Left hindlimb (tissue), 1 donor: Measurements from ENCODE around the gene SMARCA4.

Experiments used
- DNase-seq: peaks from one replicate; pipeline ENCODE4 v3.0.0-alpha.2; 2018

Gene SMARCA4

DNA sequence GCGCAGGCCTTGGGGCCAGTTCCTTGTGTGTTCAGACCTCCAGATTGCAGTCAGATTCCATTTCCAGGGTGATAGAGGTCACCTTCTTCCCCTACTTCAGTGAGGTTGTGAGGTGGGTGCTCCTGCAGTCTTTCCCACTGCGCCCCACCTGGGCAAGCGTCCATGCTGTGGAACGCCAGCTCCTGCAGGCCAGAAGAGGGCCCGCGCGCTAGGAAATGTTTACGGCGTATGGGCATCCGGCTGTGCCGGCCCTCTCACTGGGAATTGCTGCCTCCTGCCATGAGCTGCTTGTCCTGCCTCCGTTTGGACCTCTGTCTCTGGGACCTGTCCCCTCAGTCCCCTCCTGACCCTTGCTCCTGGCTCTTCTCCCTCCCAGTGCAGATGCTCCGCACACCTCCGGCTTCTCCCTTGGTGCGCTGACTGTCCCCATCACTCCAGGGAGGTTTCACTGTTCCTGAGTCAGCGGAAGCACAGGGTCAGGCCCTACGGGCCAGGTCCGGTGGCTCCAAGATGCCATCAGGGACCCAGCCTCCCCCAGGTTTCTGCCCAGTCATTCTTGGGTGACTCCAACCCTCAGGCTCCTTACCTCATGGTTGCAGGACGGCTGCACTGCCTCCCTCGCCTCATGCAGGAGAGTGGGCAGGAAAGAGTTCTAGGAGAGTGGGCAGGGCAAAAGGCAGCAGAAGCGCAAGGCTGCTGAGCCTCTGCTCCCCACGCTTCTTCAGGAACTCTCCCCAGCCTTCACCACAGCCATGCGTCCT lies 56.6 kb downstream of the SMARCA4 start:
- DNase-seq = no peak

DNA sequence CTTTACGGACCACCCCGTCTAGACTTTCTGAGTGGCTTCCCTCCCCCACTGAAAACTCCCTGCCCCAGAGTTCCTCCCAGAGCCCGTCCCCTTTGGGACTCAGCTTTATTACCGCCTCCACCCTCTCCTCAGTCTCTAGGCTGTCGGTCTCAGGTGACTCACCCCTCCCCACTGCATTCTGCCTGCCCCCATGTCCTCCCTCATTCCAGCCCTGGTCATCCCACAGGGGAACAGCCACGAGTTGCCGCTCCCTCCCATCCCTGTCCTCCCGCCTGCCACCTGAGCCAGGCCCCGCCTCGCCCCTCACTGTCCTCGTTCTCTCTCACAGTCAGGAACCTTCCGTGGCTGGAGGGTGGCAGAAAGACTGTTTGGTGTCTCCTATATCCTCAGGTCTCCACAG lies 57.3 kb downstream of the SMARCA4 start:
- no peak for DNase-seq

DNA sequence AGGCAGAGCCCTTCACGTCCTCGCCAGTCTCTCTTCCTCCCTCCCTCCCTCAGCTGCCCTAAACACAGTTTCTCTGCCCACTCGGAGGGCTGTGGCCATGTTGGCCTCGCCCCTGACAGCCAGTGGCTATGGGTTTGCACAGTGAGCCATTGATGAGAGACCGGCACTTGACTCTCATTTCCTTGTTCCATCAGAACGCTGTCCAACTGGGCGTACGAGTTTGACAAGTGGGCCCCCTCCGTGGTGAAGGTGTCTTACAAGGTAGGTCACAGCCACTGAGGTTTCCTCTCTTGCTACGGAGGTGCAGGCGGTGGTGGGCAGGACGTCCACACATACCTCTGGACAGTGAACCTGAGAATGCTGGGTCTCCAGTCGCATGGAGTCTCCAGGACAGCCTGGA lies 57.9 kb downstream of the SMARCA4 start:
- no peak for DNase-seq

DNA sequence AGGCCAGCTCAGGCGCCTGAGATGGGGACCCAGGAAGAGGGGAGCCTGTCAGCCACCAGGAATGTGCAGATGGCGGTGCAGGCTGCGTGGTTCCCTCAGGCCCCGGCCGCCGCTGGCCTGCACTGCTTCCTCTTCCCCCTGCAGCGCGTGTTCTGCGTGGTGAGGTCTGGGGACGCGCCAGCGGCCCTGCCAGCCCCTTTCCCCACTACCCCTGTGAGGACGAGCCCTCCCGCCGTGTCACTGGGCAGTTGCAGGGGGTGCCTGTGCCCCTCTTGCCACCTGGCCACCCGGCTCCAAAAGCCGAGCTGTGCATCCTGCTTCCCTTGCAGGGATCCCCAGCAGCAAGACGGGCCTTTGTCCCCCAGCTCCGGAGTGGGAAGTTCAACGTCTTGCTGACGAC lies 58.4 kb downstream of the SMARCA4 start:
- DNase-seq = no peak

DNA sequence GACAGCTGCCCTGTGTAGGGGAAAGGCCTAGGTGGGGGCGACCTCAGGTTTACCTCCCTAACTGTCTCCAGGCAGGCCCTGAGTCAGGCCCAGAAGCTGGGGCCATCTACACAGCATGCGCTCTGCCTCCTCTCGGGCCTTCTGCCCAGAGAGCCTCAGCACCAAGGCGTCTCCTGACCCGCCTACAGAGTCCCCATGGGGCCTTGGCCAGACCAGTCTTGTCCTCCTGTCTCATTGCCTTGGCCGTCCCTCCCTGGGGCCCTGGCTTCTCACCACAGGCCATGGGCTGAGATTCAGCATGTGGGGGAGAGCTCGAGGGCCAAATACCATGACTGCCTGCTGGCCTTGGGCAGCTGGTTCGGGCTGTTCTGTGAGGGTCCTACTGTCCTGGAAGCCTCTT lies 59.0 kb downstream of the SMARCA4 start:
- no peak for DNase-seq

DNA sequence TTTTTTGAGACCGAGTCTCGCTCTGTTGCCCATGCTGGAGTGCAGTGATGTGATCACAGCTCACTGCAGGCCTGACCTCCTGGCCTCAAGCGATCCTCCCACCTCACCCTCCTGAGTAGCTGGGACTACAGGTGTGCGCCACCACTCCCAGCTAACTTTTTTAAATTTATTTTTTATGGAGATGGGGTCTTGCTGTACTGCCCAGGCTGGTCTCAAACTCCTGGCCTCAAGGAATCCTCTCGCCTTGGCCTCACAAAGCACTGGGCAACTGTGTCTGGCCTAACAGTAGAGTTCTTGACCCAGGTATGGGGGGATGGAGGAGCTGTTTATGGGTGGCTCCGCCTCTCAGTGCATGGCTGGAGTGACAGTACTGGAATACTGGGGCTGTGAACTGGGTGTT lies 59.6 kb downstream of the SMARCA4 start:
- DNase-seq = no peak

DNA sequence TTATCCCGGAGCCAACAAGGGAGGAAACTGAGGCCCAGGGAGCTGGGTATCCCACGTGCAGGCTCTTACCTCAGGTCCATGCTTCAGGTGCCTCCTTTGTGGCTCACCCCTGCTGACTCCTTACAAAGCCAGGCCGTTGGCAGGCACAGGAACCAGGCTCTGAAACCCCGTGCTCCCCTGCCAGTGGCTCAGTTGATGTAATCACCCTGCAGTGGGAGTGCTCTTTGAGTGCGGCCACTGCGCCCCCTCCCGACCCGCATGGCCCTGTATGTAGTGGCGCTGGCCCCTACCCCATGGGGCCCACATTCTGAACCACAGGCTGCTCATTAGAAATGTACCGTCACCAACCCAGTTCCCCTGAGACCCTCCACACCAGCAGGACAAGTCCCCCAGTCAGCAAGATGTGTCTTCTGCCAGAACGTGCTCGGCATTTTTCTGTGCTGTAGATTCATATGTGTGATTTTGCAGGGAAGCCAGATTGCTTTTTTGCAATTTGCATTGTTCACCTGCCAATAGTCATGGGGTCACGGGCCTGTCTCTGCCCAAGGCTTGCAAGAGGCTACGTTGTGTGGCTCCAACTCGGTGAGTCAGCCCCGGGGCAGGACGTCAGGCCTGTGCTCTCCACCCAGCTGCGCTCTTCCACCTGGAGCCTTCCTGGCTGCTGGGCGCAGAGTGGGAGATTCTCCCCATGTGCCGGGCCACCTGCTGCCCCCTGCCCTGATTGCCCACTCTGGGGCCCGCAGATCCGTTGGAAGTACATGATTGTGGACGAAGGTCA lies 60.3 kb downstream of the SMARCA4 start:
- DNase-seq = no peak

DNA sequence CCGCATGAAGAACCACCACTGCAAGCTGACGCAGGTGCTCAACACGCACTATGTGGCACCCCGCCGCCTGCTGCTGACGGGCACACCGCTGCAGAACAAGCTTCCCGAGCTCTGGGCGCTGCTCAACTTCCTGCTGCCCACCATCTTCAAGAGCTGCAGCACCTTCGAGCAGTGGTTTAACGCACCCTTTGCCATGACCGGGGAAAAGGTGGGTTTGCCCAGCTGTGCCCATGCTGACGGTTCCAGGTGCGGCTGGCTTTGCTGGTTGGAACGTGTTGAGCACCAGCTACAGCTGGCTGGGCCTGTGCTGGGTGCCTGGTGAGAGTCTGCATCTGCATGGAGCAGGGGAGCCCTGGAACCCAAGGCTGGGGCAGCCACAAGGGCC lies 60.9 kb downstream of the SMARCA4 start:
- no peak for DNase-seq

DNA sequence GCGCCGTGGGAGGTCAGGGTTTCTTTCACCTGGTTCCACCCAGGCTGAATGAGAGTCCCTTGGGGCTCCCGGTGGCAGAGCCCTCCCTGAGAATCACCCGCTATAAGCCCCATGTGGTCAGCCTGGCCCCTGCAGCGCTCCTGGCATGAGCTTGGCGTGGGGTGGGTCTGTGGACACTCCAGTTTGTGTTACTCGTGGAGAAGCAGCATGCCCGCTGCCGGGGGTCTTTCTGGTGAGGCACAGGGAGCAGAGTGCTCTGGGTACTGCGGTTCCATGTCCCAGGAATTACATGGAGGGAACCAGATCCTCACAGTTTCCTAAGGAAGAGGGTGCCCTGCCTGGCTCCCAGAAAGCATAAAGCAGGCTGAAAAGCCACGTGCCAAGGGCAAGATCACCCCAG lies 62.2 kb downstream of the SMARCA4 start:
- no peak for DNase-seq

DNA sequence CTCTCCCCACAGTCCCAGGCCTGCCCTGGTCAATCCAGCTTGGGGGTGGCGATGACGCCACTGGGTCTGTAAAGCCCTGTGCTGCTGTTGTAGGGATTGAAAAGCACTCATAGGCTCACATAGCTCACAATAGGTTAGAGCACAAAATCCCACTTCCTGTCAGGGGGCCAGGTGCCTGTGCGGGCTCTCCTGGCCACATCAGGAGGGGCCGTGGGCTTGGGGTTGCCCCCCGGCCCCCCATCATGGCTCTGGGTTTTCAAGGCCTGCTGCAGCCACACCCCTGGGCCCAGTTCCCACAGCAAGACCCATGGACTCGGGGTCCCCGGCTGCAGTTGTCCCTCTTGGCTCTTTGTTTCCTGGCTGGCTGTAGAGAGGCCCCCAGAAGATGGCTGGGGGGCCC lies 62.9 kb downstream of the SMARCA4 start:
- no peak for DNase-seq

DNA sequence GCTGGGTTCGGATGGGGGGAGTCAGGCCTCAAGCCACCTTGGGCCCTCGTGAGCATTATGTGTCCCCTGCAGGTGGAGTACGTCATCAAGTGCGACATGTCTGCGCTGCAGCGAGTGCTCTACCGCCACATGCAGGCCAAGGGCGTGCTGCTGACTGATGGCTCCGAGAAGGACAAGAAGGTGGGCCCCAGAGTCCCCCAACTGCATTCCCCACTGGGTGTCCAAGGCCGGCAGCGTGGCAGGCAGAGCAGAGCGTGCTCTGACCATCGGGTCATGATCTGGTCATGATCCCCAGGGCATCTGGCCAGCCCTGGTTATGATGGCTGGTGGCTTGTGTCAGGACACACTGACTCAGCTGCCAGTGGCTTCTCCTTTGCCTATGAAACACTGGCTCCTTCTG lies 63.4 kb downstream of the SMARCA4 start:
- no peak for DNase-seq

DNA sequence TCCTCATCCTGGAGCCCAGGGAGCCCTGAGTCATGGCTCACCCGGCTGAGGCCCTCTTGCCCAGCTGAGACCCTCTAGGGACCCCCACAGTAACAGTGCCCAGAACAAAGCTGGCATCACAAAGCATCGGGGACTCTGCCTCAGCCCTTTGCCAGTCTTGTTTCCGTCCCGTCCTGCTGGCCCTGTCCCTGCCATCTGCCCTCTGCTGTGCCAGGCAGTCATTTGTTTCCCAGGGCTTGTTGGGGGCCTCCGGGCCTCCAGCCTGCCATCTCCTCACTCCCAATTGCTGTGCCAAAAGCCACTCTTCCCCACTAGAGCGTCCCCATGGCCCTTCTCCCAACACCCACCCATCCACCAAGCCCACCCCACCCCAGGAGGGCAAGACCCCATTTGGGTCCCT lies 64.2 kb downstream of the SMARCA4 start:
- no peak for DNase-seq

DNA sequence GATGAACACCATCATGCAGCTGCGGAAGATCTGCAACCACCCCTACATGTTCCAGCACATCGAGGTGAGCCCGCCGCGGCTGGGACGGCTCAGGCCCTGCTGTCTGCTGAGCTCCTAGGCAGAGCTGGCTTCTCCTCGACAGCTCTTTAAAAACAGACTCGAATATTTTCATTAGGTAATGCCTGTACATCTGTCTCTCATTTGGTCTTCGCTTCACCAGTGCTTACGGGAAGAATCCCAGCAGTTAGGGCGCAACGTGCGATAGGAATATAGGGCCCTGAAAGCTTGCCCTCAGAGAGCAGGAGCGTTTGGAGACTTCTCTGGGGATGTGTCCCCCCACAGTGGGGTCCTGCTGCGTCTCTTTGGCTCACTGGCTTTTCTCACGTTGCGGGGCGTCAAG lies 64.6 kb downstream of the SMARCA4 start:
- DNase-seq = no peak

DNA sequence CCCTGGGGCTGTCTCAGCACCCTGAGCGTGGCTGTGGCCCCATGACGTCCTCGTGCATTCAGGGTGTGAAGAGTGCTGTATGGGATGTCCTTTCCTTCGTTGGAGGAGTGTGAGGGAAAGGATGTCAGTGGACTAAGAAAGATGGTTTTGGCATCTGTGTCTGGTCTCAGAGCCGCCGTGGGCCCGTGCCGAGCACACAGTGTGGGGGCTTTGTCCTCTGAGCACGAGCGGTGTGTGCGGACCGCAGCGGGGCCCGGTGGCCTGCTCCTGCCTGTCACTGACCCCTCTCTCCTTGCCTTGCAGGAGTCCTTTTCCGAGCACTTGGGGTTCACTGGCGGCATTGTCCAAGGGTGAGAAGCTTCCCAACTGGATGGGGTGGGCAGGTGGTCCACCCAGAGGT lies 65.2 kb downstream of the SMARCA4 start:
- DNase-seq = no peak

DNA sequence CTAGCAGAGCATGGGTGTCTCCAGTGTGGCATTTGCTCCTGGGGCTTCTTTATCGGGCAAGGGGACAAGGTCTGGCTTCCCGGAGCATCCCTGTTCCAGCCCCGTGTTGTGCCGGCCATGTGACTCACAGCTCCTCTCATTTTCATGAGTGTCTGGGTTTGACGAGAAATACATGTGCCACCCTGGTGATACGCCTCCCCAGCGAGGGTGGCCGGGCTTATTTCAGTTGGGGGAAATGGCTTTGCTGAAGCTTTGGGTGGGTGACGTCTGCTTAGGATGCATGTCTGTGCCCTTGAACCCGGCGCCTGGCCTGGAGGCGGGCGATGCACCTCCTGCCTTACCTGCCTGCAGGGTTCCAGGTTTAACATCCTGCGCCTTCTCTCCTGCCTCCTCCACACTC lies 66.6 kb downstream of the SMARCA4 start:
- no peak for DNase-seq

DNA sequence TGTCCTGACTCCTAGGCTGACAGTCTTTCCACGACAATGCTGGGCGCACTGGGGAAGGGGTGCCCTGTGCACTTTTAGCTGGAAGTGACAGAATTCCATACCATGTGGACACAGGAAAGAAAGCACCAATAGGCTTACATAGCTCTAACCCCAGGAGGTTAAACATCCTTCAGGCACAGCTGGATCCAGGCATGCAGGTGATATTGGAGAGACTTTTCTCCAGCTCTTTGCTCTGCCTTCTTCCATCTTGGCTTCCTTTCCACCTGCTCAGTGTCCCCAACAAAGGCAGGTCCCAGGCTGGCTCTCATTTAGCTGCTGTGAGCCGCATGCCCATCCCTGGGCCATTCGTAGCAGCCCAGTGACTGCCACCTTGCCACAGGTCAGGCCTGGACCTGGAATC lies 67.3 kb downstream of the SMARCA4 start:
- no peak for DNase-seq

DNA sequence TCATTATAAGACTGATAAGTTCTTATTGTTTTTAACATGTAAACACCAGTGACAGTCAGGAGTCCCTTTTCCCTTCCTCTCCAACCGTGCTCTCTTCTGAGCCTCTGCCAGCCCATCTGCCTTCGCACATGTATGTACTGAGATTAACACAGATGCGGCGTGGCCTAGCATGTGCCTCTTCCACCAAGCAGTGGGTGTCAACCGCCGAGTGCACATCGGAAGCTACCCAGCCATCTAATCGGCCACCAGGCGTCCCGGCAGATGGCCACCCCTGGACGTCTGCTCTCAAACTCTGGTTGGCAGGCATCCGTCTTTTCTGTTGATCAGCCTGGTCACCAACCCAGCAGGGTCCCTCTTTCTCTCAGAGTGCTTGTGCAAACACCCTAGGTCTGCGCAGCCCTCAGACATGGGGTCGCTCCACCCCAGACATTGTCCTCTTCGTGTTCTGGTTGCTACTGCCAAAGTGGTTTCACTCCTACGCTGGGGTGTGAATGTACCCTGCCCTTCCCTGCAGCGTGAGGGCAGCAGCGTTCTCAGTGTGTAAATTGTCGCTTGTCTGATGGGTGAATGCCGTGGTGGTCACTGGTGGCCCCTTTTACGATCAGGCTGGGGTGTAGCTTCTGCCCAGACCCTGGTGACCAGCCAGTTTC lies 70.7 kb downstream of the SMARCA4 start:
- no peak for DNase-seq

DNA sequence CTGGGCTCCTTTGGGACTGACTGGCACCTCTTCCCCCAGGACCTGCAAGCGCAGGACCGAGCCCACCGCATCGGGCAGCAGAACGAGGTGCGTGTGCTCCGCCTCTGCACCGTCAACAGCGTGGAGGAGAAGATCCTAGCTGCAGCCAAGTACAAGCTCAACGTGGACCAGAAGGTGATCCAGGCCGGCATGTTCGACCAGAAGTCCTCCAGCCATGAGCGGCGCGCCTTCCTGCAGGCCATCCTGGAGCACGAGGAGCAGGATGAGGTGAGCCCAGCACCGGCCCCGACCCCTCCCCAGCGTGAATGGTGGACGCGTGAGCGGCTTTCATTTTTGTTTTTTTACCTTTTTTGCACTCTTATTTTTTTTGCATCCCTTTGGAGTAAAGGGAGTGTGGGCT lies 72.4 kb downstream of the SMARCA4 start:
- no peak for DNase-seq

DNA sequence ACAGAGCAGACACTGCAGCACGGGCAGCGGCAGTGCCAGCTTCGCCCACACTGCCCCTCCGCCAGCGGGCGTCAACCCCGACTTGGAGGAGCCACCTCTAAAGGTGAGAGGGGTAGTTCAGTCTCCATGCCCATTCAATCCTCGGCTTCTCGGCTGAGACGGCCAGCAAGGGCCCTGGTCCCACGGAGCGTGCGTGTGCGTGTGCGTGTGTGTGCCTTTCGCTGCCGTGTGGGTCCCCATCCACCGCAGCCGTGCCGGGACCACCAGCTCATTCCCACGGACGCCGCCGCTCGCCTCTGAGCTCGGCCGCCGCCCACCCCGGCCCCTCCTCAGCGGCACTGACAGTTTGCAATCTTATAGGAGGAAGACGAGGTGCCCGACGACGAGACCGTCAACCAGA lies 72.9 kb downstream of the SMARCA4 start:
- DNase-seq = no peak

DNA sequence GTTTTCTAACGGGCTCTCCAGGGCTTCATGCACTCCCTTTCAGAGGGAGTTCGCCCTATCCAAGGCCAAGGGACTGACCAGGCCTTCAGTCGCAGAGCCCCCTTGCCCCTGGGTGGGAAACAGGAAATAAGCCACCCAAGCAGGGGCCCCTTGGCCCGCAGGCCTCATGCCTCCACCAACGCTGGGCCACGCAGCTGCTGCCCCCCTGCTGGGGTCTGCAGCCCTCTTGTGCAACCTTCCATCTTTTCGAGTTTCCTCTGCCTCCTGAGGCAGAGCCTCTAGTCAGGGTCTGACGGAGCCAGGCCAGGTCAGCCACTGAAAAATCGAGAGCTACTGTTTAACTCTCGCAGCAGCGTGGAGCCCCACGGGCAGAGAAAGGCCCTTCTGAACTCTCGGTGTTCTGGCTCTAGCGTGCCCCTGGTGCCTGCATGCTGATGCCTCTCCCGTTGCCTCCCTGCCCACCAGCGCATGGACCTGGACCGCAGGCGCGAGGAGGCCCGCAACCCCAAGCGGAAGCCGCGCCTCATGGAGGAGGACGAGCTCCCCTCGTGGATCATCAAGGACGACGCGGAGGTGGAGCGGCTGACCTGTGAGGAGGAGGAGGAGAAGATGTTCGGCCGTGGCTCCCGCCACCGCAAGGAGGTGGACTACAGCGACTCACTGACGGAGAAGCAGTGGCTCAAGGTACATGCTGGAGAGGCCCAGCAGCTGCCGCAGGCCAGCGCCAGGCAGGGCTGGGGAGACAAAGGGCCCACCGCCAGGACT lies 73.8 kb downstream of the SMARCA4 start:
- DNase-seq = no peak

DNA sequence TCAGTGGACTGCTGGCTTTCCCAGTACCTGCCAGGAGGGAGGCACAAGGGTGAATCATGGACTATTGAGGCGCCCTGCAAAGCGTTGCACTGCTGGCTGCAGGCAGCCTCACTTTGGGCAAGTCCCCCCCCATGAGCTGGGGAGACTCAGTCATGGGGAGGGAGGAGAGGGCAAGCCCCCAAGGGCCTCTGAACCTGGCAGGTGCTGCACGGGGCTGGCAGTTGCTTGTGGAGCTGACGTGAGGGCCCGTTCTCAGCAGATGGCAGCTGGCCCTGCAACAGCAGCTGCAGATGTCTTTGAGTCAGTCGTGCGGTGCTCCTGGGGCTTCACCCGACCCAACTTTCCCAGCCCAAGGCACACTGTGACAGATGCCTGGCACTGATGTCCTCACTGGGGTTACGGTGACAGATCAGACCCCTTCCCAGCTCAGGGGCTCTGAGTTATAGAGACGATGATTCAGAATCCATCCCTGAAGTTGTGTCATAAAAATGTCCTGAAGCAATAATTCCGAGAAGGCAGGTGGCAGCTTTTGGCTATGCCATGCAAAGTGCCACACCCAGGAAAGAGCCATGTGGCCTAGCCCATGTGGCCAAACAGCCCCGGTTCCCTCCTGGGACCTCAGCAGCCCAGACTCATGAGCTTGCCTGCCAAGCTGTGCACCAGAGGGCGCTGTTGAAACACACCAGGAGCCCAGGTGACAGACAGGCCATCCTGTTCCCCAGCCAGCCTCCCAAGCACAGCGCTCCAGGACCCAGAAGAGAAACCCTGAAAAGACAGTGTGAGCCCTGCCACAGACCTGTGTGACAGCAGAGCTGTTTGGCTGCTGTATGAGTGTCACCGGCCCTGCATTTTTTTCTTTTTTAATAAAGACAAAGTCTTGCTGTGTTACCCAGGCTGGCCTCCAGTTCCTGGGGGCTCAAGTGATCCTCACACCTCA lies 74.9 kb downstream of the SMARCA4 start:
- peak; percentile 86 for DNase-seq

DNA sequence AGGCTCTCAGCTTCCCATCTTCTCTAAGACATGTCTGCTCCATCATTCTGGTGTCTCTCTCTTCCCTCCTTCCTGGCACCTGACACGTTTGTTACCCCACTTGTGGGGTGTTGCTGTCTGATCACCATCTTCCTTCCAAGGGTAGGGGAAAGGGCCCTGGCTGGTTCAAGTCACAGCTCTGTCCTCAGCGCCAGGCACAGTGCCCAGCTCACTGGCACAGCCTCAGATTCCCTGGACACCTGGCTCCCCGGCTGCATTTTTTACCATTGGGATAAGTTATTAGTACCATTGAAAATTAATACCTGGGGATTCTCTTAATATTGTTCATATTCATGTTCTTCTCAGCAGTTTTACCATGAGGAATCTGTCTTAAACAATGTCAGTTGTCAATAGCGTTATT lies 77.7 kb downstream of the SMARCA4 start:
- no peak for DNase-seq
